ENCODE measurements around the gene TSPAN14. TPM values are rescaled to one million over a fixed set of nuclear protein-coding genes. Genes with fewer than 3 reads are reported as not detected.

Gene TSPAN14
- total RNA-seq, 1 donor from 2014 or later: 111 TPM

DNA sequence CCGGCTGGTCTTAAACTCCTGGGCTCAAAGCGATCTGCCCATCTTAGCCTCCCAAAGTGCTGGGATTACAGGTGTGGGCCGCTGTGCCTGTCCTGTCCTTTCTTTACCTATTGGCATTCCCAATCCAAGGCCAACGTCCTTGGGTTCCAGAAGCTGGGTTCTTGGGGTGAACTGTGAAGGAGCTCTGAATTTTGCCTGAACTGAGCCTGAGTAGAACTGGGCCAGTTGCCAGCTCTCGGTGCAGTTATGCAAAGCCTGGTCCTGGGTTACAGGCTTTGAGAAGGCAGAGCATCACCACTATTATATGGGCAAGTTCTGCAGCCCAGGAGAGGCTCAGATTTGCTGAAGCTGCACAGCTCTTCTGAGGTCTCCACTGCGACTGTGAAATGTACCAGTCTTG, 59.0 kb downstream of the TSPAN14 start:
- no peaks in the 10 kb centered on the region for H3K27me3 Mint-ChIP-seq
- no peak overlapping the region for H3K4me3 Mint-ChIP-seq

DNA sequence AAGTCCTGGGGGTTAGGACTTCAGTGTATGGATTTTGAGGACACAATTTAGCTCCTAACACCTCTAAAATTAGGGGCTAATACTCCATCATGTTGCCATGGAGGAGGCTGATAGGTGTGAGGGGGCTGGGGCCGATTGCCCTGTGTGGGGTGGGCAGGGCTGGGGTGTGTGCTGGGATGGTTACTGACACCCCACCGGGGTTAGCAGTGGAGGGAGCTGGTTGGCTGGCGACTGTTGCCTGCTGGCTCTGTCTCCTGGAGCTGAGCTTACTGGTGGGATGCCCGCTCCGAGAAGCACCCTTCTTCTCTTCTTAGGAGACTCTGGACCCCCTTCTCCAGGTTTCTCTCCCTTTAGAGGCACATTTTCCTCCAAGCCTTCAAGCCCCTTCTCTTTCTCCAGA, 61.4 kb downstream of the TSPAN14 start:
- TF ChIP-seq, protein P1, sequence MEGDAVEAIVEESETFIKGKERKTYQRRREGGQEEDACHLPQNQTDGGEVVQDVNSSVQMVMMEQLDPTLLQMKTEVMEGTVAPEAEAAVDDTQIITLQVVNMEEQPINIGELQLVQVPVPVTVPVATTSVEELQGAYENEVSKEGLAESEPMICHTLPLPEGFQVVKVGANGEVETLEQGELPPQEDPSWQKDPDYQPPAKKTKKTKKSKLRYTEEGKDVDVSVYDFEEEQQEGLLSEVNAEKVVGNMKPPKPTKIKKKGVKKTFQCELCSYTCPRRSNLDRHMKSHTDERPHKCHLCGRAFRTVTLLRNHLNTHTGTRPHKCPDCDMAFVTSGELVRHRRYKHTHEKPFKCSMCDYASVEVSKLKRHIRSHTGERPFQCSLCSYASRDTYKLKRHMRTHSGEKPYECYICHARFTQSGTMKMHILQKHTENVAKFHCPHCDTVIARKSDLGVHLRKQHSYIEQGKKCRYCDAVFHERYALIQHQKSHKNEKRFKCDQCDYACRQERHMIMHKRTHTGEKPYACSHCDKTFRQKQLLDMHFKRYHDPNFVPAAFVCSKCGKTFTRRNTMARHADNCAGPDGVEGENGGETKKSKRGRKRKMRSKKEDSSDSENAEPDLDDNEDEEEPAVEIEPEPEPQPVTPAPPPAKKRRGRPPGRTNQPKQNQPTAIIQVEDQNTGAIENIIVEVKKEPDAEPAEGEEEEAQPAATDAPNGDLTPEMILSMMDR (conservative IDR thresholded peaks at IDR 0.05): no peak
- H3K4me3 Mint-ChIP-seq: no peak overlapping the region
- no peak for DNase-seq (ENCODE audit: extremely low spot score, unreplicated experiment)
- no peak overlapping the region for H3K27ac Mint-ChIP-seq
- no peaks in the 10 kb centered on the region for H3K4me1 Mint-ChIP-seq (ENCODE audit: unreplicated experiment)
- no peaks in the 10 kb centered on the region for H3K9me3 Mint-ChIP-seq
- peaks cover 32% of the 10 kb centered on the region for H3K36me3 Mint-ChIP-seq
- no peaks in the 10 kb centered on the region for H3K27me3 Mint-ChIP-seq

More for the DNA sequence above, 59.0 kb downstream of the TSPAN14 start:
- Mint-ChIP-seq H3K27ac (no peak overlapping the region), H3K36me3 (peaks cover 35% of the 10 kb centered on the region), H3K4me1 (ENCODE audit: unreplicated experiment) (peaks cover 5% of the 10 kb centered on the region), H3K9me3 (no peaks in the 10 kb centered on the region)
- no peak for DNase-seq (ENCODE audit: extremely low spot score, unreplicated experiment)
- TF ChIP-seq, protein P1 (conservative IDR thresholded peaks at IDR 0.05): no peak

DNA sequence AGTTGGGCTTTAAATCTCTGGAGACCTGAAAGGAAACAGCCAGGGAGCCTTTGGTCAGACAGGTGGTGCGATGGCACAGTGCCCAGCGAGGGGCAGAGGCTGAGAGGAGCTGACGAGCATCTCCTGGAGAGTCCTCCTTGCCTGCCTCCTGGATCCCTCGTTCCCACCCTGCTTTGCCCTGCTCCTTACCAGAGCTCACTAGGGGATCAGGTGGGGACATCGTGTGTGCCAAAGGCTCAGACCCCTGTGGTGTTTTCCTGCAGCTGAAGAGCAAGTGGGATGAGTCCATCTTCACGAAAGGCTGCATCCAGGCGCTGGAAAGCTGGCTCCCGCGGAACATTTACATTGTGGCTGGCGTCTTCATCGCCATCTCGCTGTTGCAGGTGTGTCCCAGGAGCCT, 61.8 kb downstream of the TSPAN14 start:
- TF ChIP-seq, protein P1 (conservative IDR thresholded peaks at IDR 0.05): no peak
- Mint-ChIP-seq H3K36me3 (peaks cover 32% of the 10 kb centered on the region), H3K9me3 (no peaks in the 10 kb centered on the region), H3K4me1 (ENCODE audit: unreplicated experiment) (no peaks in the 10 kb centered on the region), H3K27me3 (no peaks in the 10 kb centered on the region), H3K4me3 (no peak overlapping the region), H3K27ac (no peak overlapping the region)
- DNase-seq (ENCODE audit: extremely low spot score, unreplicated experiment): no peak

DNA sequence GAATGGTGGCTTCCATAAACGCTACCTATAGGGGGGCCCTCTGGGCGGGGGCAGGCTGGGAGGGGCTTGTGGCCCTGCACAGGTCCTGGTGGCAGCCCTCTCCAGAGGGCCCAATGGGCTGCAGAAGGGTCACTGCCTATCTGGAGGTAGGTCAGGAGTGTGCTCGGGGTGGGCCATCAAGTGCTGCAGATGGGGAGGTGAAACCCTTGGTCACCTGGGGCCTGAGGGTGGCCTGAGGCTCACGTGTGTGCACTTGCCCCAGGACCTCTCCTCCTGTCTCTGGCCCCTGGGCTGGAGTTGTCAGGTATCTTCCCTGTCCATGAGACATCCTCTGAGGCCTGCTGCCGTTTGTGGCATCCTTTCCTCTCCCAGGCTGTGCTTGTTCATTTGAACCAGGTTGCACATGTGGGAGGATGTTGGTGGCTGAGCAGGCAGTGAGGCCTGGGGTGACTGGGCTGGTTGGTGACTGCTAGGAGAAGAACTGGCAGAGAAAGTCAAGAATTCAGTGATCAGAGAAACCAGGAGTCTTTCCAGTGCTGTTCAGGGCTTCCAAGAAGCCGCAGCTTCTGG, 62.5 kb downstream of the TSPAN14 start:
- Mint-ChIP-seq H3K4me1 (ENCODE audit: unreplicated experiment) (no peaks in the 10 kb centered on the region), H3K9me3 (no peaks in the 10 kb centered on the region), H3K4me3 (no peak overlapping the region), H3K27me3 (no peaks in the 10 kb centered on the region), H3K36me3 (peaks cover 31% of the 10 kb centered on the region), H3K27ac (no peak overlapping the region)
- no peak for DNase-seq (ENCODE audit: extremely low spot score, unreplicated experiment)
- TF ChIP-seq, protein P1 (conservative IDR thresholded peaks at IDR 0.05): no peak

DNA sequence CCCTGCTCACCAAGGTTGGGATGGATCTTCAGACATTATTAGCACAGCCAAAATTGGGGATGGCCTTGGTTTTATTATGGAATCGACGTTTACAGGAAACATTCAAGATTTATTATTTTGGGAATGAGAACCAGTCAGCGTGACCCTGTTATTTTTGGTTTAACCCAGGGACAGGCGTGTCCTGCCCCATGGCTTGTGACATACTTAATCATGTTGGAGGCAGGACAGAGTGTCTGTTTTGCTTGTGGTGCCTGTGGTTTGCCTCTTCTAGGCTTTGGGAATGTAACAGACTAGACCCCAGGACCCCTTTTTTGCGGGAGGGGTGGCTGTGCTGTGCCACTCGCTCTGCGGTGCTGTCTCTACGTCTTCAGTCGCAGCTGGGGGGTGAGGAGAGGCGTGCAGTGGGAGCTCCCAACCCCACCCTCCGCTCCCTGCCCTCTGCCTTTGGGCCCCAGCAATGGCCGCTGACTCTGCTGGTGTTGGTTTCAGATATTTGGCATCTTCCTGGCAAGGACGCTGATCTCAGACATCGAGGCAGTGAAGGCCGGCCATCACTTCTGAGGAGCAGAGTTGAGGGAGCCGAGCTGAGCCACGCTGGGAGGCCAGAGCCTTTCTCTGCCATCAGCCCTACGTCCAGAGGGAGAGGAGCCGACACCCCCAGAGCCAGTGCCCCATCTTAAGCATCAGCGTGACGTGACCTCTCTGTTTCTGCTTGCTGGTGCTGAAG, 63.5 kb downstream of the TSPAN14 start:
- H3K27ac Mint-ChIP-seq: no peak overlapping the region
- DNase-seq (ENCODE audit: extremely low spot score, unreplicated experiment): no peak
- no peaks in the 10 kb centered on the region for H3K4me1 Mint-ChIP-seq (ENCODE audit: unreplicated experiment)
- H3K9me3 Mint-ChIP-seq: no peaks in the 10 kb centered on the region
- TF ChIP-seq, protein P1 (conservative IDR thresholded peaks at IDR 0.05): no peak
- H3K27me3 Mint-ChIP-seq: no peaks in the 10 kb centered on the region
- H3K36me3 Mint-ChIP-seq: peaks cover 21% of the 10 kb centered on the region
- no peak overlapping the region for H3K4me3 Mint-ChIP-seq

Measured in type B pancreatic cell (in vitro differentiated cells).